GM21737 (cell line): ENCODE data around the gene ACAD10.
"Not testable (repeated sequence)": the region's sequence is repeated elsewhere in the genome, so short reads cannot be mapped to it uniquely, and the experiment has no call there.

Experiments used
- ATAC-seq: cut with Tn5 transposase; IDR thresholded peaks from one replicate; pipeline ENCODE4 v1.9.1; 2021; ENCODE audit warnings: mild to moderate bottlenecking, moderate library complexity; ENCODE audit not compliant: unreplicated experiment

ACAD10 gene

DNA sequence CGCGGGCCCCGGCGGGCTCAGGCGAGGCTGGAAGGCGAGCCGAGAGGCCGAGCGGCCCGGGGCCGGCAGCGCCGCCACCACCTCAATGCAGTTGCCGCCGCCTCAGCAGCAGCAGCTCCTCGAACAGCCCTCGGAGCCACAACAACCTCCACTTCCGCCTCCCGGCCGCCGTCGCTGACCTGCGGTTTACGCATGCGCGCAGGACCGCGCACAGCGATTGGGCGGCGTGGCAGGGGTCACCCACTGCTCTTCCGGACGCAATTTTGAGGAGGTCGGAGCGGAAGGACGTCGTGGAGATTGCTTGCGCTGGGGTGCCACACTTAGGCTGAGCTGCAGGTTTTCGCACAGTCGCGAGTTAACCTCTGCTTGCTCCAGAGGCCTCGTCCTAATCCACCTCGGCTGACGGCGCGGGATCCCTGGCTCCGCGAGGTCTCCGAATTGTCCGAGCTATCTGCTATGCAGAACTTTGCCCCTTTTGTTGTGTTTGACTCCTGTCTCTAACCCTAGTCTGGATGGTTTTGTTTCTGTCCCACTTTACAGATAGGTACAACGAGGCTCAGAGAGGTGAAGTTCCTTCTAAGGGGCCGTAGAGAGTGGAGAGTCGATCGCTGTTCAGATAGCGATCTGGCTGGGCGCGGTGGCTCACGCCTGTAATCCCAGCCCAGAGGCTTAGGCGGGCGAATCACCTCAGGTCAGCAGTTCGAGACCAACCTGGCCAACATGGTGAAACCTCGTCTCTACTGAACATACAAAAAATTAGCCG lies at the start of gene ACAD10, which contains the start of gene BRAP:
Gene ACAD10 (plus strand): TSS at position 243 of the 763 bp plus-strand sequence. CDS start 6,657 bp downstream, outside the sequence.
Gene BRAP (minus strand): TSS at position 146 of the 763 bp plus-strand sequence. CDS start 164 bp downstream, outside the sequence.
- peak; percentile 90 for ATAC-seq

DNA sequence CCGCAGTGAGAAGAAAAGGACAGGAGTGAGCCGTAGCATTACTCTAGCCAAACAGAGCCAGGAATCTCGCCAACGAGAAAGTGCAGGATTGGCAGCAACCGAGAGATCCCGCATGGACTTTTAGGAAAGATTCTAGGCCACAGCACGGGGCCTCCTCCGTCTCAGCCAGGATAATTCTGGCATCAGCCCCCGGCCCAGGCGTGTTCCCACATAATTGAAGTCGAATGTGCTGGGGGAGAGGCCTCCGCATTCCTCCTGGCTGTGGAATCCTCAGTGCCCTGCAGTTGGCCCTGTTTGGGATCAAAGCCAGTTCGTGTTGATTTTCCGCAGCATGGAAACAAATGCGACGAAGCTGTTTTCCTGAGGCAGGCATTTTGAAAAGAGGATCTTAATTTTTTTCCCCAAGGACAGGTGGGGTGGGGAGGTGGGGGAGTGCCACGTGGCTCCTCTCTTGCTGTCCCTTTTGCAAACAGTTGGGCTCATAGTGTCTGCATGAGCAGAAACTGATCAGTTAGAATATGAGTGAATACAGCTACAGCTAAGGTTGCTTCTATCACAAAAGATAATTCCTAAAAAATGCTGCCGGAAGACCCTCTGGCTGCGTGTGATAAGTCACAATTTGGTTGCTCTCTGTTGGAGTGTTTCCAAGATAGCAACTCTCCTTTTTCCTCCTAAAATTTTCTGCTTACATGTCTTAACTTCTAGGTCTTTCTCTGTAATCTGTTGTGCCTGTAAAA lies 49.5 kb upstream of the ACAD10 start:
- ATAC-seq, result no peak

DNA sequence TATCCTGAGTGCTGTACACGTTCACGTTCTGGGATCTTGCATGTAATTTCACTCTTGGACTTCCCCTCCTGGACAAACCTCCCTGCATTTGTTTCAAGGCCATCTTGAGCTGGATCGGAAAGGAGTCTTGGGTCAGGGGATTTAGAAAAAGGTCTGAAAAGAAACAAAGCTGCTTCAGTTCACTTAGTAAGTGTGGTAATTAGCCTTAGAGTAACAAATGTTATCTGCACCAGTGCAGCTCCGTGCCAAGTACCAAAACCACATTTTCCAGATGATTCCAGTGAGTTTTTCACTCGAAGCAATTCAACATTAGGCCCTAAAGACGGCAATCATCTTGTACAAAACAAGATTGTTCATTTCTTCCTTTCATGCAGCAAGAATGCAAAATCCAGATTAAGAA lies 47.3 kb upstream of the ACAD10 start:
- ATAC-seq, result no peak

DNA sequence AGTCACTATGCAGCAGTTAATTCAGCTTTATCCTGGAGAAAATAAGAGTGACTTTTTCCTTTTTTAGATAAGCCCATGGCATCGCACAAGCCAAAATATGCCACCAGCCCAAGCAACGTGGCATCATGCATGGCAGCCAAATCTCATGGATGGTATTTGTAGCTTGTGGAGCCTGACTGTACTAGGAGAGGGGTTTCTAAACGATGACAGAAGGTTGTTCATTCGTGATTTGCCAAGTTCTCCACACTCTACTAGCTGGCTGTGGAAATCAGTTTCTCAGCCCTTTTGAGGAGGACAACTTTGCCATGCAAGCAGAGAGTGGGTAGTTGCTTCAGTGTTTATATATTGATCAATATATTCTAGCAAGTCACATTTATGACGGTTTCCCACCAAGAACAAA lies 45.3 kb upstream of the ACAD10 start:
- ATAC-seq, result no peak

DNA sequence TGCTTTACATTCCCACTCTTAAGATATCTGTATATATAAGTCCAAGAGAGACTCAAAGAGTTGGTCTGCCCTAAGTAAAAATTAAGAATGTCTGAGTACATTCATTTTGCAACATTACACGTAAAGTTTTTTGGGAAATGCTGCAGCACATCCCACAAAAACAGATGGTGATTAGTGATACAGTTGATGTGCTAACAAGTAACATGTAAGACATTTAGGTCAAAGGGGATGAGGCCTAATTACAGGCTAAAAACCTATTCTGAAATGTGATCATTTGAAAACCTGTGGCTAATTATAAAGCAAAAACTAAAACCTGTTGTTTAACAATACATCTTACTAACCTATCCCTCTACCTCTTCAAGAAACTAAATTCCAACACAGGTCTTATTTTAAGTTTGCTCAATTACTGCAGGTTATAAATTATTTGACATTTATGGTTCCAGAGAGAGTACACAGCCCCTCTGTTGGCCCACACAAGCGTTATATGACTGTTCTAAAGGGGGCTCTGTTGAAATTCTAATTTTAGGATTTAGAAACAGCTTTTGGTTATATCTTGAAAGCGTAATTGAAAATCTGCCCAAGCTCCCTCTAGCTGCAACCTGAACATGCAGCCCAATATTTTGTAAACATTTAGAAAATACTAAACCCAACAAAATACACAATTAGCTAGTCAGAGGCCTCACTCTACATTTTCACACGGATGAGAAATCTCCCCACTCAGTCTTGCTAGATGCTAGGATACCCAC lies 43.0 kb upstream of the ACAD10 start:
- no peak for ATAC-seq

DNA sequence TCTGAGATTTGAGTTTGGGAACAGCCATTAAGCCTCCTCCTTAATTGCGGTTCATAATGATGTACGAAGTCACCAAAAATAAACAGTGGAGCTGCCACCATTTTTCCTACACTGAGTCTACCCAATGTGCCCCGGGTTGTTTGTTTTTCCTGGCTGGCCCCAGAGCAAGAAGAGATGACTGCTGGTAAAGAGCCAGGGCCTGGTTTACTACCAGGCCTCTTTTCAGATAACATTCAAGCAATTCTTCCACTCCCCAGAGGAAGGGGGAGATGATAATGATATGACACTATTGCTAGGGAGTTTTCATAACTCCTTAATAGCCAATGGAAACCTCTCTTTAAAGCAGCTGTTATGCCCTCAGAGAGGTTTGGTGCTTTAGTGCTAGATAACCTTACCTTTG lies 42.4 kb upstream of the ACAD10 start:
- no peak for ATAC-seq

DNA sequence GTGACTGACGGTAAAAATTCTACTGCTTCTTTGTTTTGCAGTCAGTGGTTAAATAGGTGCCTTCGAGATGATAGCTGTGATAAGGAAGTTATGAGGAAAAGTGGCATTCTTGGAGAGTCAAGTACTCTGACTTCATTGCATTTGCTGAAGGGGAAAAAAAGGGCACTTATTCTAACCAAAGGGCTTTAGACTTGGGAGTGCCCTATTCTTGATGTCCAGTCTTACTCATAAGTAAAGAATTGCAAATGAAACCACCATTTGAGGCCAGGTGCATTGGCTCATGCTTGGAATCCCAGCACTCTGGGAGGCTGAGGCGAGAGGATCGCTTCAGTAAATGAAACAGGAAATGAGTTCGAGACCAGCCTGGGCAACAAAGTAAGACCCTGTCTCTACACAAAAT lies 40.4 kb upstream of the ACAD10 start:
- no peak for ATAC-seq

DNA sequence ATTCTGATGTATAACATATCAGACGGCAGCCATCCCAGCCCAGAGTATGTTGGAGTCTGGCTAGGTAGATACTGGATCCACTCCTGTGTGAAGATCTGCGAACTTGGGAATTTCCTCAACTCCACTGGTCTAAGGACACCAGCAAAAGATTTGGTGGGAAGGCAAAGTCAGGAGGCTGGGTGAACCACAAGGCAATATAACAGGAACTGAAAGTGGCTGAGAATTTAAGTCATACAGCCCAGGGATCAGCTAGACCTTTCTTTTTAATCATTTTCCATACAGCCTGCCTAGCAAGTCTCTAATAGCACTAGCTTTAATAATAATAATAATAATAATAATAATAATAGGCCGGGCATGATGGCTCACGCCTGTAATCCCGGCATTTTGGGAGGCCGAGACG lies 34.9 kb upstream of the ACAD10 start:
- no peak for ATAC-seq

DNA sequence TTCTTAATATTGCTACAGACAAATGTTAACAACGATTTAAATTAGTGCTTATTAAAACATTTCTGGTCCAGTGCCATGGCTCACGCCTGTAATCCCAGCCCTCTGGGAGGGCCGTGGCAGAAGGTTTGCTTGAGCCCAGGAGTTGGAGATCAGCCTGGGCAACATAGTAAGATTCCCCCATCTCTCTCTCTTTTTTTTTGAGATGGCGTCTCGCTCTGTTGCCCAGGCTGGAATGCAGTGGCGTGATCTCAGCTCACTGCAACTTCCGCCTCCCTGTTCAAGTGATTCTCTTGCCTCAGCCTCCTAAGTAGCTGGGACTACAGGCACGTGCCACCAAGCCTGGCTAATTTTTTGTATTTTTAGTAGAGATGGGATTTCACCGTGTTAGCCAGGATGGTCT lies 33.3 kb upstream of the ACAD10 start:
- not testable (repeated sequence) for ATAC-seq

DNA sequence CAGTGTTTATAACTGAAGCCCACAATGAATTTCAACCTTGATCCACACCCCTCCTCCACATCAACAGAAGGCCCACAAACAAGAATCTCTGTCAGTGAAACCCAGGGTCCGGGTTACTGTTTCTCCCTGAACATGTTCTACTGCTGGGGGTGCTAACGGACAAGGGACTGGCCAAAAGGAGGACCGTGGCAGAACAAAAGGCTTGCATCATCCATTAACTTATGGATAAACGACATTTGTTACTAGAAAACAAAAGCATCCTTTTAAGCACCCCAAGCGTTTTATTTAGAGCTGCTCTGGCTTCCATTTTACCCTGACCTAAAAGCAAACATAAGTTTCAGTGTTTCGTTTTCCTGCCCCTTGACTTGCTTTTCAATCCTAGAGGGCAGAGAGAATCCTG lies 32.3 kb upstream of the ACAD10 start:
- ATAC-seq, result no peak

DNA sequence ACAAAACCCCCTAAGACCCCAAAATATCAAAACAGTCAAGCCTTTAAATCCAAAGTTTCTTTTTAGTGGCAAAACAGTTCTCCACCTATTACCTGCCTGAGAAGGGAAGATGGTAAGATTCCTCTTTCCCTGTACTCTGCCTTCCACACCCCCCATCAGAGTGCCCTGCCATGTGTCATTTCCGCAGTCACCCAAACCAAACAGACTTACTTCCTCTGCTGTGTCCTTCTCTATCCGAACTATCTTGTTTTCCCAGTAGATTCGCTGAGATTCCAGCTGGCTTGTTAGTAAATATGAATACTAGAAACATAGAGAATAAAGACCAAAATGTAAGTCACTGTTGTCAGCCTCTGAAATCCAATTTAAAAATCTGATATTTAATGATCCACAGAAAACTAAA lies 30.5 kb upstream of the ACAD10 start:
- no peak for ATAC-seq

DNA sequence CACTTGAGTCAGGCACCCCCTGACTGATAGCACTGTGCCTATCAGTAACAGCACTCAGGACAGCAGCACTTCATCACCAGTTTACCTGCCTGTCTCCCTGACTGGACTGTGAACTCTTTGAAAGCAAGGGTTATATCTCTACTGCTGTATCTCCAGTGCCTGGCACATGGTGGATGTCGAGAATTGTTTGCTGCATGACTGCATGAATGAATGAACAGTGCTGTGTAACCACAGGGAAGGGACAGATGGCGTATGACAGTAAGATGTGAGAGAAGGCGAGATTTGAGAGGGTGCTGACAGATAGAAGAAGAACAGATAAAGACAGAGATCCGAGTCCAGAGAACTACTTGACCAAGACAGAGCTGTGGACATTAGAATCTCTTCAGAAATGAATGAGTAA lies 29.8 kb upstream of the ACAD10 start:
- ATAC-seq, result no peak

DNA sequence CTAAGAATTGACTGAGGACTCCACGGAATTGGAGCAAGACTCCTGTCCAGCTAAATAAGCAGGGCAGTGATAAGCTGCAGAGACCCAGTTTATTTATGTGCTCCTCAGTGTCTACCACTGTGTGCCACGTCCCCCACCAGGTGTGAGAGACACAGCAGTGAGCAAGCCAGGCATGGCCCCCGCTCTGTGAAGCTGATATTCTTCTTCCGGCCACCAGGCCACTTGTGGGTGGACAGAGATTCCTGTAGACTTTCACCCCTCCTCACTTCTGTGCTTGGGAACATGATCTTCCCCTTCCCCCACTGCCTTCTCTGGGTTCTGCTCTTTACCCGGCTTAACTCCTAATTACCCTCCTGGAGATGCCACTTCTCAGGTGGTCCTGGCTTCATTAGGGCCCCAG lies 21.4 kb upstream of the ACAD10 start:
- ATAC-seq, result no peak

DNA sequence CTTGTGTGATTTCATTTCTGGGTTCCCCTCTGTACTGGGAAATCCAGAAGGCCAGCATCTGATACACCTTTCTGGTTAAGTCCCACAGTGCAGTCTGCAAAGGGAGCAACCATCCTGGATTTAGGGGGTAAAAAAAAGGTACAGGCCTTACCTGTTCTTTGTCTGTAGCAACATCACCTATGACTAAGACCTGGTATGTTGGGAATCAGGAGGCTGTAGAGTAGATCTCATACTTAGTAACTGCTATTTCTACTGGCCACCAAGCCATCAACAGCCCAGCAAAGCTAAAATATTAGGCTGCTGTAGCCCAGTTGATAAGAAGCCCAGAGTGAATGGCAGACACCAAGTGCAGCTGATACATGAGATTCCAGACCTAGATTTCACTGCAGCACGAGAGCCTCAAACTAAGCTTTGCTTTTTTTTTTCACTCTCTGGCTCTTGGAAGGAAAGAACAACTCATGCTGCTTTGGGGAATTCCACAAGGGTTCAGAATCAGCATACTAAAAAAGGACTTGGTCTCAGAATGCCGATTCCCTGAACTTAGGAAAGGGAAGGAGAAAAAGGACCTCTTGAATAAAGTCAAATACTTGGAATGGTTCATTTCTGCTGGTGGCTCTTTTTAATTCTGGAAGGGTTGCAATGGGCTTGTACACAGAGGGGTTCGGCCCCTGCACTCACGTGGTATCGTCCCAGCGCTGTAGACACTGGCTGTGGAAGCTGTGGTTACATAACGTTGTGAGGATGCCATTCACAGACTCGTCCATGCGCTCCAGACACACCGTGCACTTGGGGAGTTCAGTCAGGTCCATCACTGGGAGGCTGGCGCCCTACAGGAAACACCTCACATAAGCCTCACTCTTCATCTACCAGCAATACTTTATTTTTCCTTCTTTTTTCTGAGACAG lies 20.6 kb upstream of the ACAD10 start:
- ATAC-seq, result no peak

DNA sequence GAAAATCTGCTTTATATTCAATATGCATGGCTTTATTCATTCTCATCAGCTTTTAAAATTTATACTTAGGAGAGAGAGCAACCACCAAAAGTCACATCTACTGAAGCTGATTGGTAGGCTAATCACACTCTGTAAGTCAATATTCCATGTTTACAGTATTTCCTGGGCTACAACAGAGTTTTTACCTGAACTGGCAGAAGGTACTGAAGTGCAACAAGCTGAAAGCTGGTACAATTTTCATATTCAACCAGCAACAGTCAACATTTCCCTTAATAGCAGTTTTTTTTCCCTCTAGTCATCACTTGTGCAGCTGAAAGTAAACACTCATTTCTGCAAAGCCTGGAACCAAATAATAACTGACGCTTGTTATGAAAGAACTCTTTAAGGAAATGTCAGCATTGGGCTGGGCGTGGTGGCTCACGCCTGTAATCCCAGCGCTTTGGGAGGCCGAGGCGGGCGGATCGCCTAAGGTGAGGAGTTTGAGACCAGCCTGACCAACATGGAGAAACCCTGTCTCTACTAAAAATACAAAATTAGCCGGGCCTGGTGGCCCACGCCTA lies 13.0 kb upstream of the ACAD10 start:
- ATAC-seq, result no peak

DNA sequence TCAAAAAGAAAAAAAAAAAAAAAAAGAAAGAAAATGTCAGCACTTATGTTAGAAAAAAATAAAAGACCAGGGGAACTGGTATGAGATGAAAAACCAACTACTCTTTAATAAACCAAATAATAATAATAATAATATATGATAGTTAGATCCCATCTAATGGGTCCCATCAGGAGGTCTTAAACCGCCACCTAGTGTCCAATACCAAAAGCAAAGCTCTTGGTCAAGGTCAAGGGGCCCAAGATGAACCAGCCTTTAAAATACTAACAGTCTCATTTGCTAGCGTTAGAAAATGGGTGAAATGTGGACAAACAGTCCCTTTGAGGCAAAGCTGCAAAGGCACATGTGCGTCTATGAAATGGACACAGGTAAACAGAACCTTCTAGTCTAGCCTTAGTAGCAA lies 12.3 kb upstream of the ACAD10 start:
- no peak for ATAC-seq

DNA sequence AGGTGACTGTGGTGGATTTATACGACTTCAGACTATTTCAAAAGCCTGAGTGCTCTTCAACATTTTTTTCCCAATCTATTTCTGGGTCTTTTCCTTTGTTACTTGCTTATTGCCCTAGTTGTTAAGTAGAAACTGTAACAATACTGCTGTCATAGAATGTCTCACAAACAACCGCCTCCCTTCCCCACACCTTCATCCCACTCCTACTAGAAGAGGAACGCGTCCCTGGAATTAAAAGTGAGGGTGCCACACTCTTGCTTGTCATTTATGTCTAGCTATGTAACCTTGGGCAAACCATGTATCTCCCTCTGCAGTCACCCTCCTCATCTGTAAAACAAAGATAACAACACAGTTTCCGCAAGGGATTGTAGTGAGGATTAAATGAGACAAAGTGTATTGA lies 8.7 kb upstream of the ACAD10 start:
- no peak for ATAC-seq

DNA sequence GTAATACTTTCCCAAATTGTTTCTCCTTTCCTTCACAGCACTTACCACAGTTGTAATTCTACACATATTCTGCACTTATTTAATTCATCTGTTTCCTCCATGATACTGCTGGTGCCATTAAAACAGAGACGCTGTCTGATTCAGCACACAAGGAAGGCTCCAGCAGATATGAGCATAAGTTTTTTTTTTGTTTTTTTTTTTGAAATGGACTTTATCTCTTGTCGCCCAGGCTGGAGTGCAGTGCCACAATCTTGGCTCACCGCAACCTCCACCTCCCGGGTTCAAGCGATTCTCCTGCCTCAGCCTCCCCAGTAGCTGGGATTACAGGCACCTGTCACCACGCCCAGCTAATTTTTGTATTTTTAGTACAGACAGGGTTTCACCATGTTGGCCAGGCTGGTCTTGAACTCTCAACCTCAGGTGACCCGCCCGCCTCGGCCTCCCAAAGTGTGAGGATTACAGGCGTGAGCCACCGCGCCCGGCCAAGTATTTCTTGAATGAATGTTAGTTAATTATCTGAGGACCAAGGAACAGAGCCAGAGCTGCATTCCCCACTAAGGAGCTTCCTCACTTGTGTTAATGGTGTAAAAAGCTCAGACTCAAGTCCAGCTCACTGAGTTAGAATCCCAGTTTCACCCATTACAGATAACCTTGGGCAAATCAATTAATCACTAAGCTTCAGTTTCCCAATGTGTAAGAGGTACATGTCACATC lies 1.2 kb upstream of the ACAD10 start:
- ATAC-seq, result not testable (repeated sequence)

DNA sequence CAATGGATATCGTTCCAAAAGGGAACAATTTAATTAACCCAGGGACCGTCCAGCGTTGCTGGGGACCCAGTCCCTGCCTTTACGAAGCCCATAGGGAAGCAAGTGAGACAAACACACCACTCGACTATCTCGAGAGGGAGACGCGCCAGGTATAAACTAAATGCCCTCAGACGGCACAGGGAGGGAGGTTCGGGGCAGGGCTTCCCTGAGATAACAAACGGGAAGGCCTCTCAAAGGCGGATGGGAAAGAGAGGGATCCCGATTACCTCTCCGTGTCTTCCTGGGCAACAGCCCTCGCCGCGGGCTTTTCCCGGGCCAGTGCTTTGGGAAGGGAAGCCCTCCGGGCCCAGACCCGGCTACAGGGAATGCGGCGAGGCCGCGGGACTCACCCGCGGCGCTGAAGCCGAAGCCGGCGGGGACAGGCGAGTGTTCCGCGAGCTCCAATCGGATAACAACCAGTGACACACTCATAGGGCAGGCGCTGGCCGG lies 487 bp upstream of the ACAD10 start:
- ATAC-seq, result peak; percentile 5
